ENCODE results near the gene RFLNA. TPM values are rescaled to one million over a fixed set of nuclear protein-coding genes. Genes with fewer than 3 reads are reported as not detected.

RFLNA gene
- total and polyA plus RNA-seq, 2 donors (not counting 1 experiment from before 2014, with no cell fraction given): 0.03 TPM; not detected in 1

GRCh38 chr12:124278389-124279101, 16.3 kb upstream of the RFLNA start:
- Histone ChIP-seq H2AFZ (ENCODE audit: low read length) (no peak overlapping the region), H3K27ac (ENCODE audit: insufficient read depth, low read length) (no peak overlapping the region), H3K4me2 (ENCODE audit: extremely low read depth, insufficient read depth, low read length) (no peak overlapping the region), H3K36me3 (ENCODE audit: control insufficient read depth, insufficient read depth, low read length) (no peaks in the 10 kb centered on the region), H3K27me3 (ENCODE audit: control insufficient read depth, insufficient read depth, low read length) (peaks cover 8% of the 10 kb centered on the region), H3K4me3 (replicated peaks in 1 of 4; ENCODE audit: control extremely low read depth in 1 of 4, insufficient read depth in 1 of 4, low read depth in 3 of 4, low read length in 4 of 4) (no peak overlapping the region), H3K9ac (ENCODE audit: insufficient read depth, low read length) (no peak overlapping the region), H3K79me2 (ENCODE audit: control insufficient read depth, insufficient read depth, low read length) (no peaks in the 10 kb centered on the region), H4K20me1 (ENCODE audit: control insufficient read depth, extremely low read depth, insufficient read depth, low read length) (no peaks in the 10 kb centered on the region), H3K9me3 (ENCODE audit: control insufficient read depth, insufficient read depth, low read depth, low read length) (no peaks in the 10 kb centered on the region), H3K4me1 (ENCODE audit: control insufficient read depth, extremely low read depth, insufficient read depth, low read length) (no peaks in the 10 kb centered on the region)
- TF ChIP-seq EZH2 (IDR thresholded peaks at IDR 0.05; ENCODE audit: low read length, missing control alignments): no peak
- TF ChIP-seq, protein P1, sequence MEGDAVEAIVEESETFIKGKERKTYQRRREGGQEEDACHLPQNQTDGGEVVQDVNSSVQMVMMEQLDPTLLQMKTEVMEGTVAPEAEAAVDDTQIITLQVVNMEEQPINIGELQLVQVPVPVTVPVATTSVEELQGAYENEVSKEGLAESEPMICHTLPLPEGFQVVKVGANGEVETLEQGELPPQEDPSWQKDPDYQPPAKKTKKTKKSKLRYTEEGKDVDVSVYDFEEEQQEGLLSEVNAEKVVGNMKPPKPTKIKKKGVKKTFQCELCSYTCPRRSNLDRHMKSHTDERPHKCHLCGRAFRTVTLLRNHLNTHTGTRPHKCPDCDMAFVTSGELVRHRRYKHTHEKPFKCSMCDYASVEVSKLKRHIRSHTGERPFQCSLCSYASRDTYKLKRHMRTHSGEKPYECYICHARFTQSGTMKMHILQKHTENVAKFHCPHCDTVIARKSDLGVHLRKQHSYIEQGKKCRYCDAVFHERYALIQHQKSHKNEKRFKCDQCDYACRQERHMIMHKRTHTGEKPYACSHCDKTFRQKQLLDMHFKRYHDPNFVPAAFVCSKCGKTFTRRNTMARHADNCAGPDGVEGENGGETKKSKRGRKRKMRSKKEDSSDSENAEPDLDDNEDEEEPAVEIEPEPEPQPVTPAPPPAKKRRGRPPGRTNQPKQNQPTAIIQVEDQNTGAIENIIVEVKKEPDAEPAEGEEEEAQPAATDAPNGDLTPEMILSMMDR (conservative IDR thresholded peaks at IDR 0.05 in 1 of 2, IDR thresholded peaks at IDR 0.05 in 1 of 2; ENCODE audit: low read depth in 1 of 2, low read length in 2 of 2): no peak
- no peak for DNase-seq (ENCODE audit: low read depth in 2 of 2)

DNA sequence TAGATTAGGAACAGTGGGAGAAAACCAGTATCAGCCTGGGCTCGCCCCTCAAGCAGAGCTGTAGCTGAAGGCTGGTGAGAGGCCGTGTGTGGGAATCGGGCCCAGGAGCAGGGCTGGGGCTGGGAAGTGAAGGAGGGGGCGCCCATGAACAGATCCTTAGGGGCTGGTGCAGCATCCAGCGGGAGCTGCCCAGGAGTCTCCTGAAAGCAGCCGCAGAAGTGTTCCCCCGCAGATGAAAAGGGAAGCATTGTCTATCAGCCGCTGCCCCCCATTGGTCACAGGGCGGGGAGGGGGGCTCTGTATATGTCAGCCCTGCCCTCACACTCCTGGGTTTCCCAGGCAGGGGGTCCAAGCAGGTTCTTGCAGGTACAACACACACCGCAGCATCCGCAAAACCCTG, 15.6 kb upstream of the RFLNA start:
- H3K4me3 ChIP-seq (replicated peaks in 1 of 4; ENCODE audit: control extremely low read depth in 1 of 4, insufficient read depth in 1 of 4, low read depth in 3 of 4, low read length in 4 of 4): no peak overlapping the region
- no peak overlapping the region for H3K4me2 ChIP-seq (ENCODE audit: extremely low read depth, insufficient read depth, low read length)
- H3K36me3 ChIP-seq (ENCODE audit: control insufficient read depth, insufficient read depth, low read length): no peaks in the 10 kb centered on the region
- no peak for DNase-seq (ENCODE audit: low read depth in 2 of 2)
- no peaks in the 10 kb centered on the region for H3K4me1 ChIP-seq (ENCODE audit: control insufficient read depth, extremely low read depth, insufficient read depth, low read length)
- no peak overlapping the region for H2AFZ ChIP-seq (ENCODE audit: low read length)
- H4K20me1 ChIP-seq (ENCODE audit: control insufficient read depth, extremely low read depth, insufficient read depth, low read length): no peaks in the 10 kb centered on the region
- H3K27ac ChIP-seq (ENCODE audit: insufficient read depth, low read length): no peak overlapping the region
- no peaks in the 10 kb centered on the region for H3K9me3 ChIP-seq (ENCODE audit: control insufficient read depth, insufficient read depth, low read depth, low read length)
- TF ChIP-seq, protein P1 (conservative IDR thresholded peaks at IDR 0.05 in 1 of 2, IDR thresholded peaks at IDR 0.05 in 1 of 2; ENCODE audit: low read depth in 1 of 2, low read length in 2 of 2): no peak
- TF ChIP-seq EZH2 (IDR thresholded peaks at IDR 0.05; ENCODE audit: low read length, missing control alignments): no peak
- no peak overlapping the region for H3K9ac ChIP-seq (ENCODE audit: insufficient read depth, low read length)
- no peaks in the 10 kb centered on the region for H3K79me2 ChIP-seq (ENCODE audit: control insufficient read depth, insufficient read depth, low read length)
- H3K27me3 ChIP-seq (ENCODE audit: control insufficient read depth, insufficient read depth, low read length): peaks cover 10% of the 10 kb centered on the region

GRCh38 chr12:124279846-124280360, 15.0 kb upstream of the RFLNA start:
- no peaks in the 10 kb centered on the region for H4K20me1 ChIP-seq (ENCODE audit: control insufficient read depth, extremely low read depth, insufficient read depth, low read length)
- DNase-seq (ENCODE audit: low read depth in 2 of 2): no peak
- H3K36me3 ChIP-seq (ENCODE audit: control insufficient read depth, insufficient read depth, low read length): no peaks in the 10 kb centered on the region
- H3K9ac ChIP-seq (ENCODE audit: insufficient read depth, low read length): no peak overlapping the region
- no peaks in the 10 kb centered on the region for H3K4me1 ChIP-seq (ENCODE audit: control insufficient read depth, extremely low read depth, insufficient read depth, low read length)
- H3K27me3 ChIP-seq (ENCODE audit: control insufficient read depth, insufficient read depth, low read length): peaks cover 12% of the 10 kb centered on the region
- no peak overlapping the region for H2AFZ ChIP-seq (ENCODE audit: low read length)
- no peak overlapping the region for H3K4me2 ChIP-seq (ENCODE audit: extremely low read depth, insufficient read depth, low read length)
- H3K79me2 ChIP-seq (ENCODE audit: control insufficient read depth, insufficient read depth, low read length): no peaks in the 10 kb centered on the region
- no peak overlapping the region for H3K4me3 ChIP-seq (replicated peaks in 1 of 4; ENCODE audit: control extremely low read depth in 1 of 4, insufficient read depth in 1 of 4, low read depth in 3 of 4, low read length in 4 of 4)
- TF ChIP-seq, protein P1 (conservative IDR thresholded peaks at IDR 0.05 in 1 of 2, IDR thresholded peaks at IDR 0.05 in 1 of 2; ENCODE audit: low read depth in 1 of 2, low read length in 2 of 2): no peak
- TF ChIP-seq EZH2 (IDR thresholded peaks at IDR 0.05; ENCODE audit: low read length, missing control alignments): no peak
- no peaks in the 10 kb centered on the region for H3K9me3 ChIP-seq (ENCODE audit: control insufficient read depth, insufficient read depth, low read depth, low read length)
- no peak overlapping the region for H3K27ac ChIP-seq (ENCODE audit: insufficient read depth, low read length)
